Uterus (tissue), 2 donors: Measurements from ENCODE around the gene CTNND2.

Source experiments
- CTCF ChIP-seq, 4 experiments: fragments of 200-600 bp in 2 of 4; fragments of 450-650 bp in 2 of 4; sonication (generic) in 2 of 4; IDR thresholded peaks; one replicate each; pipeline ENCODE4 v1.5.1; 2016 to 2019; ENCODE audit warnings: antibody characterized with exemption in 4 of 4, mild to moderate bottlenecking in 2 of 4, moderate library complexity in 1 of 4
- POLR2A ChIP-seq, 2 donors: fragments of 450-650 bp; IDR thresholded peaks; one replicate each; pipeline ENCODE4 v1.6.1; 2016; ENCODE audit warnings: antibody characterized with exemption in 2 of 2, mild to moderate bottlenecking in 1 of 2, moderate library complexity in 1 of 2

- TF ChIP-seq CTCF (IDR thresholded peaks at IDR 0.05): no peak
- no peak for TF ChIP-seq POLR2A (IDR thresholded peaks at IDR 0.05)
Observed at GRCh38 chr5:11904265-11904906, at the start of gene CTNND2.
